Jurkat, Clone E6-1 (cell line): ENCODE measurements around the gene IRX3.
"Not testable (repeated sequence)": the region's sequence is repeated elsewhere in the genome, so short reads cannot be mapped to it uniquely, and the experiment has no call there.

Experiments used
- DNase-seq: peaks from one replicate; pipeline ENCODE4 v3.0.0-alpha.2; 2011; ENCODE audit warnings: low read depth, low spot score
- H3K4me3 ChIP-seq: 2 replicates; pipeline ENCODE4 v1.5.1; 2011; ENCODE audit warnings: mild to moderate bottlenecking, low read length, control low read depth, moderate library complexity

The IRX3 gene

DNA sequence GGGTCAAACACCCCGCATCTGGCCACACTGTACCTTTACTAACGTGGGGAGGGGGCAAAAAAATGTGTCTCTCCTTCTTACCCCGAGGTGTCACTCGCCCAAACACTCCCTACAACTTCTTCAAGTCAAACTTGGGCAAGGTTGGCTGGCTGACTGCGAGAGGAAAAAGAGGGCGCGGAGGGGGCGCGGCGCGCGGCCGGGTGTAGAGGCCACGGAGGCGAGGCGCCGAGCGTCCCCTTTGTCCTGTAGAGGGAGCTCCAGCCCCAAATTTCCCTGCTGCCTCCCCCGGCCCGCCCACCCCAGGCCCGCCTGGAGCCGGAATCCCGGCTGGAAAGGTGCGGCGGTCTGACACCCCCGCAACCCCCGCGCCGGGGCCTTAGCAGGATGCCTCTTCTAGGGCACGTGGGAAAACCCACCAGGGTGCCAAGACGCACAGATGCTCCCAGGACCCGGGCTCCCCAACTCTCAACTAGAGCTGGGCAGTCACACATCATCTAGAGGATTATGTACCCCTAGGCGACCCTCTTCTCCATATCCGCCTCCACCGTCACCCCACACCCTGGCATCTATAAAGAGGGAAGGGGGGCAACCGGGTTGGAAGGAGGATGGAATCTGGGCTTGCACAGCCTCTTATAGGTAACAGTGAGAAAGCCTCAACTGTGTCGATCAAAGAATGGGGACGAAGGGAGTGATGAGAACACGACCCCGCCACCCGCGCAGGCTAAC lies 4.2 kb downstream of the IRX3 start:
- no peak for DNase-seq
- H3K4me3 ChIP-seq = no peak overlapping the region

DNA sequence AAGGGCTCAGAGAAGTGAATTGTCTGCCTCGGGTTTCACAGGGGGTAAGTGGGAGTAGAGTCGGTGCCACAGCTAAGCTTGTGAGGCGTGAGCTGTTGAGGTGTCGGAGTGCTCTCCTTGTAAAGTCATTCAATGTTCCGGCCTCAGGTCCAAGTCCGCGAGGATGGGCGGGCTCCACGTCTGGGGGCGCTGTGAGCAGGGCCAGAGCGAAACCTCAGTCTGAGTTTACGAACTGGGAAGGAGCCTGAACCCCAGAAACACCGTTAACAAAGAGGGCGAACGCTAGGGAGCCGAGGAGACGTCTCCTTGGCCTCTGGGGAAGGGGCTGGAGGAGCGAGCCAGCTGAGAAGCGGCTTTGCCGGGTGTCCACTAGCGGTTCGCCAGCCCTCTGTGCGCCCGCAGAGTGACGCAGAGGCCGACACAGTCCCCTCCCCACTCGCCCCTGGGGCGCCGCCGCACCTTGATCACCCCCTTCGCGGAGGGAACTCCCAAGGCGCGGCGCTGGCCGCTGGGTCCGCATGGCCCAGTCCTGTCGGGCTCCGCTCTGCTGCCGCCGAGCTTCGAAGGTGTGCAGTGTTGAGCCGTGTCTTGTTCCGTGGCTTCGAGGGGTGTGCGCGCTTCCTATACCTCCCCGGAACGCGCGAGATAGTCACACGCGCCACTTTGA lies 4.9 kb downstream of the IRX3 start:
- DNase-seq = no peak
- no peak overlapping the region for H3K4me3 ChIP-seq

DNA sequence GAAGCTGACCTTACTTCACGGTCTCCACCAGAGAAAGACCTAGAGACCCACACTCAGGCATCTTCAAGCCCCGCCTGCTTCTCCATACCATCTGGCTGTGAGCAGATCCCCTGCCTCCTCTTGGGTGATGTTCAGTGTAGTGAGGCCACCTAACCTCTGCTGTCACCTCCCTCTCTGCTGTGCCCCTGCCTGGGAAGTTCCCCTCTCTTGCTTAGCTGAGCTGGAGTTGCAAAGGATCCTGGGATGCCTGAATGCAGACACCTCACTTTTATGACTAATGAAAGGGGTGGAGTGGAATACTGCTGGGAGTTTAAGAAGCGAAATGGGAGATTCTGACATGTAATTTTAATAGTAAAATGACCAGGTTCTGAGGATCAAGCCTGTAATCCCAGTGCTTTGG lies 5.8 kb downstream of the IRX3 start:
- no peak for DNase-seq
- H3K4me3 ChIP-seq = no peak overlapping the region

DNA sequence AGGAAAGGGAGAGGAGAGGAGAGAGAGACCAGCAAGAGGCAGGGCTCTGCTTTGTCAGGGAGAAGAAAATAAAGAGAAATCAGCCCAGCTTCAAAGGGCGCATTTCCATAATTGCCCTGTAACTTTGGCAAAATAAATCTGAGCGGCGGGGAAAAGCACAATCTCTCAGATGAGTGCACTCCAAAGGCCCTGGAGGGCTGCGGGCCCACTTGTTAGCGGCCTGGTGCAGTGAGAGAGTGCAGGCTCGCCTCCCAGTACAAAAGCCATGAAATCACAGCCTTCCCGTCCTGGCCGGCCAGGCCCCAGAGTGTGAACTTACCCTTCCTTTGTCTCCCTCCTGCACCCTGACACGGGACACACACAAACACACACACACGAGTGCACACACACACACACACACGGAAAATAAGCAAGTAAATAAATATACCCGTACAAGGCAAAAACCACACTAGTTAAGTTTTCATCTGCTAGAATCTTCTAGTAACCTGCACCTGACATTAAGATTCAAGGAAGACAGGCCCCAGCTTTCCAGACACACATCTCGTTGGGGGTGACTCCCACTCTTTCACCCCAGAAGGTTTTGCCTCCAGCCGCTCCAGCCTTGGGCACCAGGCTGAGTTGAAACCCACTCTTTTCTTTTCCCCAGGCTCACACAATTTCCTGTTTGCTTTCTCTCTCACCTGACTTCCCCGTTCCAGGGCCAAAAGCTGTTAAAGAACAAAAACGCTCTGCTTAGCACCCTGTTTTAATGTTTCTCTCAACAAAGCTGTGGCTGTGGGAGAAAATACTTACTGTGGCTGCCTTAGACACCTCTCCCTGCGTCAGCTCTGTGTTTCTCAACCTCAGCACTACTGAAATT lies 8.5 kb downstream of the IRX3 start:
- peak overlapping the region; percentile 5 for H3K4me3 ChIP-seq
- peak; percentile 69 for DNase-seq

DNA sequence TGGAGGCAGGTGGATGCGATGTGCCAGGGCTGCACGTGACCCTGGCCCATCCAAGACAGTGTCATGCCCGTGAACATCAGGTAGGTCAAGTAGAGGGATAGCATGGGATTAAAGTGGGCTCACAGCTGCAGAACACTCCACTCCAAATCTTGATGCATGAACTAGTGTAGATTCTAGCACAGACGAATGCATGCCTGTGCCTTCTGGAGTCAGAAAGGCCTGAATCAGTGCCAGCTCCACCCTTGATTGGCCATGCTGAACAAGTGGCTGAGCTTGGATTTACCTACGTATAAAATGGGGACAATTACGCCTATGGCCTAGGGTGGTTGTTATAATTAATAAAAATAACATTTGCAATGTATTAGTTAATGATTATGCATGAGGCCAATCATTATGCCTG lies 10.6 kb downstream of the IRX3 start:
- H3K4me3 ChIP-seq = no peak overlapping the region
- DNase-seq = no peak

DNA sequence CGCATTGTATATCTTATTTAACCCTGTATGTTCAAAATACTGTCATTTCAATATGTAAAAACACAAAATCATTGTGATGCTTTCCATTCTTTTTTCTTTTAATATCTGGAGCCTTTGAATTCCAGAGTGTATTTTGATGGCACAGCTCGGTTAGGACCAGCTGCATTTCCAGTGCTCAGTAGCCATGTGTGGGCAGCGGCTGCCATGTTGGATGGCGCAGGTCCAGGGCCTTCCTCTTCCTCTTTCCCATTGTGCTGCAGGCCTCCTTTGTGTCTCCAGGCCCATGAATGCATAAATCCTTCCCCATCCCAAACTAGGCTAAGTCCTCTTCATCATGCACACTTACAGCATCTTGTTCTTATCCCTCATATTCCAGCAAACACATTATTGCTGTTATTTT lies 13.0 kb downstream of the IRX3 start:
- DNase-seq = no peak
- H3K4me3 ChIP-seq = no peak overlapping the region

DNA sequence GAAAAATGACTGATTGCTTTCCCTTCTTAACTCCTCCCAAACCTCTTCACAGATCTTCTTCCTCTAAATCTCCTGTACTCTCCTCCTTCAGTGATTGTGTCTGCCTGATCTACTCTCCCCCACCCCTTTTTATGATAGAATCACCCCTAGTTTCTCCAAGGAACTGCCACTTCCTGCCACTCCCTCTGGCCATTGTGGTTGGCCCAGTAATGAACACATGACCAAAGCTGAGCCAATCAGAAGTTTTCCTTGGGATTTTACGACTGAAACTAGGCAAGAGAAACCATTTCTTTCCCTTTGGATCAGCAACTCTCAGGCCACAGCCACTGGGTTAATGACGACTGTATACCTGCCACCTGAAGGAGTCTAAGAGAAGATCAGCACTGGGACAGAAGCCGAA lies 15.9 kb downstream of the IRX3 start:
- DNase-seq = no peak

DNA sequence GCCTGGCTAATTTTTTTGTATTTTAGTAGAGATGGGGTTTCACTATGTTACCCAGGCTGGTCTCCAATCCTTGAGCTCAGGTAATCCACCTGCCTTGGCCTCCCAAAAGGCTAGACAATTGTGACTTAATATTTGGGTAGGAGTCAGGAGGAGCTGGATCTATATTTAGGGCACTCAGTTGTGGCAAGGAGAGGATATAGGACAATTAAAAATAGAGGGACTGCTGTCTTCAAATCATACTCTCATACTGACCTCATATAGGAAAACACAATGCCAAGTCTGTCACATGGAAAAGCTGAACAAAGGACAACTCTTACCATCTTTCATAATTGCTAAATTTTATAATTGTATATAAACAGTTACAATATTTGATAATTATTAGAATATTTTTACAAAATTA lies 17.1 kb downstream of the IRX3 start:
- H3K4me3 ChIP-seq = no peak overlapping the region
- no peak for DNase-seq

More for the DNA sequence above, 15.9 kb downstream of the IRX3 start:
- H3K4me3 ChIP-seq = no peak overlapping the region

DNA sequence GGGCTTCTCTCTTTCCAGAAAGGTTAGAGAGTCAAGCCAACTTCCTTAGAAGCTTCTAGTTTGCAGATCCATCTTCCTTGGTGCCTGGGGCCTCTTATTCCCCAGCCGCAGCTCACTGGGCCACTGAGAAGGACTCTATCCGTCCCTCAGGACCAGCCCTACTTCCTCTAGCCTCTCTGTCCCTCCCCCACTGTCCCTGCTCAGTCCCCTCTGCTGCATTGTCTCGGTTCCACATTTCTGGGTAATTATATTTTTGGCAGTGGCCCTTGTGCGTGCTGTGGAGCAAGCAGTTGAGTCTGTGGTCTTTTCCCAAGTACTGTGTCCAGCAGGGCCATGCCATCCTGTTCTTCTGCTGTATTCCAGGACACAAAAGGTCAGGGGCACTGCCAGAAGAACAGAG lies 17.8 kb downstream of the IRX3 start:
- no peak for DNase-seq

DNA sequence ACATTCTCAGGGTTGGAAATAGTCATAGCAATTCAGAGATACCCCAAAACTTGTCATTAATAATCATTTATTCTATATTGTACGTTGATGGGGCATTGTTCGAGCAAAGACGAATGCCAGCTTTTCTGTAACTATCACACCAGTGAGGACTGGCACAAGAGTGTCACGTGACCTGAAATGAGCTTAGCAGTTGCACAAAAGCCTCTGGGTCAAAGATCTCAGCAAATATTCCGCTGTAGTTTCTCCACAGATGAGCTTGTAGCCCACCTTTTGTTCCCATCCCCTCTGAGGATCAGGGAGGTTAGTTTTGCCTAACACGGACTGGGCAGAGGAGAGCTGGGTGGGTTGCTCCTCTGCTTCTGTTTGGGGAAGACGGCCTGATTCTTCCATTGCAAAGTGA lies 18.2 kb downstream of the IRX3 start:
- no peak for DNase-seq
- H3K4me3 ChIP-seq = no peak overlapping the region

More for the DNA sequence above, 17.8 kb downstream of the IRX3 start:
- H3K4me3 ChIP-seq = no peak overlapping the region

DNA sequence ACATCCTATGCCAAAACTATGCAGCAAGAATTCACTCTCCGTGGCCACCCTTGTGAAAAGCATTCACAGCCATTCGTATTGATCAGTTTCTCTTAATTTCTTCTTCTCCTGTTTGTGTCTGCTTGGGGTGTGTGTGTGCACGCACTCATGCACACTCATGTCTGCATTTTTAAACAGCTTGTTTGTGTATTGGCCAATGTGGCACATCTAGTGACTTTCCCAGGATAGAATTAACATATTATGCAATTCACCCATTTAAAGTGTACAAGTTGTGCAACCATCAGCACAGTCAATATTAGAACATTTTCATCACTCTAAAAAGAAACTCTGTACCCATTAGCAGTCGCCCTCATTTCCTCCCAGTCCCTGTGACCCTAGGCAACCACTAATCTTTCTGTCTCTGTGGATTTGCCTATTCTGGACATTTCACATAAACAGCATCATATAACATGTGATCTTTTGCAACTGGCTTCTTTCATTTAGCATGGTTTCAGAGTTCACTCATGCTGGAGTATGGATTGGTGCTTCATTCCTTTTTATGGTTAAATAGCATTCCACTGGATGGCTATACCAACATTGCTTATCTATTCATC lies 20.1 kb downstream of the IRX3 start:
- no peak for DNase-seq
- no peak overlapping the region for H3K4me3 ChIP-seq

DNA sequence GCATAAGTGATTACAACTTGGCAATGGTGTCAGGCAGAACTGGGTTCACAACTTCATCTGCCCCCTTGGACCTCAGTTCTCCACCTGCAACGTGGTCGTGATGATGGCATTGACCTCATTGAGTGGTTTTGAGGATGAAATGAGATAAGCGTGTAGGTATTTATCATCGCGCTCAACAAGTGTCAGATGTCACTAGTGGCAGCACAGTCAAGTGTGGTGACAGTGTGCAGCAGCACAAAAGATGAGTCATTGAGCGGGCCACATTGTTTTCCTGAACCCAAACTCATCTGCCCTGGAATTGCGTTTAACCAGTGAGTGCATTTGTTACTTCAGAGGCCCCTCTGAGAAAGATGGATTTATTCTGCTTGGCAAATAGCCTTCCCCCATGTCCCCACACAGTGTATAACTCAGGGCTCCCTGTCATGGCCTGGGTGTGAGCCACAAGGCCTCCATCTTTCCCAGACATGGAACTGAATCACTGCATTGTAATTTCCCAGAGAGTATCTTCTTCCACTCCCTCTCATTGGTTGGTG lies 20.9 kb downstream of the IRX3 start:
- DNase-seq = no peak
- no peak overlapping the region for H3K4me3 ChIP-seq

DNA sequence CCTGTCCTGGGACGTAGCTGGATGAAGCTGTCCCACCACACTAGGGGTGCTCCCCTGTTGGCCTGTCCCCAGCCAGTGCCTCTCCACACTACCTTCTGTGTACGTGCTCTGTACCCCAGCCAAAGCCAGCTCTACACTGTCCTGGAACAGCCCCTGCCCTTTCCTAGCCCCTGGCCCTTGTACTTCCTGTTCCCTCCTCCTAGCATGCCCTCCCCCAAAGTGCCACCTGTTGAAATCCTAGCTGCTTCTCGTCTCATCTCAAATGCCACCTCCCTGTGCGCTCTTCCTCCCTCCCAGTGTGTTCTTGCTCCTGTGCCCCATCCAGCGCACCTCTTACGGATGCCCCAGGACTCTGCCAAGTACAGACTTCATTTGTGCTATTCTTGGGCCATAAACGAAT lies 33.5 kb downstream of the IRX3 start:
- DNase-seq = no peak
- no peak overlapping the region for H3K4me3 ChIP-seq

DNA sequence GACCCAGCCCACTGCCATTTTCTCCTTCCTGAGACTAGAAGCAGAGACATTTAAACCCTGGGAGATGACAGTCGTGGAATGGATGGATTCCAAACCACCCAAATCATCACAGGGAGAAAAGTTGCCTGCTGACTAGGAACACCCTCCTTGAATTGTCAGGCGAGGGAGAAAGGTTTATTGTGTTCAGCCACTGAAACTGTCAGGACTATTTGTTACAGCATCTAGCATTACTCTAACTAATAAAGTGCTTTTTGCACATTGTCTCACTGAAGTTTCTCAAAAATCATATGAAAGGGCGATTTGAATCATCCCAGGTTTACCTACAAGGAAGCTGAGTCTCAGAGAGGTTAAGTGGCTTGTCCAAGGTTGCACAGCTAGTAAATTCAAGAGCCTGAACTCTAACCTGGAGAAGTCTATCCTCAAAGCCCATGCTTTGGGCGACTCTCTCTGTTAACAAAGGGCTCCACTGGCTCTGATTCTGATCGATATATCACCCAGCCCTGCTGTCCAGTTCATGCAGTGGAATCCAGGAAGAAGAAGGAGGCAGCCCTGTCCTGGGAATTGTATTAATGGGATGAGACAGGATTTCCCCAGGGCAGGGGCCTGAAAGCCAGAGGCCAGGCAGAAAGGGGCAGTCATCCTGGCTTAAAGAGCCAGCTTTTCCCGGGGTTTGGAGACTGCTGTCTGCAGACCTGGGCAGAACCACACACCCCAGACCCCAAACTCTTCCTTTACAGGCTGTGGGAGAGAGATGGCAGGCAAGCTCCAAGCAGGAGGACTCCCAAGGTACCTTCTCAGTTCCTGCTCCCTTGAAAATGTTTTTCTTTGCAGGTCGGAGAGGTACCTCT lies 37.5 kb downstream of the IRX3 start:
- H3K4me3 ChIP-seq = no peak overlapping the region
- DNase-seq = no peak

DNA sequence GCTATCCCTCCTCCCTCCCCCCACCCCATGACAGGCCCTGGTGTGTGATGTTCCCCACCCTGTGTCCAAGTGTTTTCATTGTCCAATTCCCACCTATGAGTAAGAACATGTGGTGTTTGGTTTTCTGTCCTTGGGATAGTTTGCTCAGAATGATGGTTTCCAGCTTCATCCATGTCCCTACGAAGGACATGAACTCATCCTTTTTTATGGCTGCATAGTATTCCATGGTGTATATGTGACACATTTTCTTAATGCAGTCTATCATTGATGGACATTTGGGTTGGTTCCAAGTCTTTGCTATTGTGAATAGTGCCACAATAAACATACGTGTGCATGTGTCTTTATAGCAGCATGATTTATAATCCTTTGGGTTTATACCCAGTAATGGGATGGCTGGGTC lies 38.9 kb downstream of the IRX3 start:
- DNase-seq, H3K4me3 ChIP-seq: not testable (repeated sequence)

DNA sequence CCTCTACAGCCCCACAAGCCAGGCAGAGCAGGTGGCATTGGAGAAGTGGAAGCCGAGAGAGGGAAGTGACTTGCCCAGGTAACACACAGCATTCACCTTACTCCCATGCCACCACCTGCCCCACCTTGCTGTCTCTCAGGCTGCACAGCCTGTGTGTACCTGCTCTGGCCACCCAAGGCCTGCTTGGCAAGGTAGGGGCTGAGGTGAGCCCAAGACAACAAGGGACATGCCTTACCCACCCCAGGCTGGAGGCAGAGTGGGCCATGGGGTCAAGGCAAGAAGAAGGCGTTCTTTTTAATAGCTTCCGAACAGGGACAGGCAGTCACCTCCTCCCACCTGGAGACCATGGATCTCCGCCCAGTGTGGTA lies 40.1 kb downstream of the IRX3 start:
- no peak for DNase-seq
- H3K4me3 ChIP-seq = no peak overlapping the region

DNA sequence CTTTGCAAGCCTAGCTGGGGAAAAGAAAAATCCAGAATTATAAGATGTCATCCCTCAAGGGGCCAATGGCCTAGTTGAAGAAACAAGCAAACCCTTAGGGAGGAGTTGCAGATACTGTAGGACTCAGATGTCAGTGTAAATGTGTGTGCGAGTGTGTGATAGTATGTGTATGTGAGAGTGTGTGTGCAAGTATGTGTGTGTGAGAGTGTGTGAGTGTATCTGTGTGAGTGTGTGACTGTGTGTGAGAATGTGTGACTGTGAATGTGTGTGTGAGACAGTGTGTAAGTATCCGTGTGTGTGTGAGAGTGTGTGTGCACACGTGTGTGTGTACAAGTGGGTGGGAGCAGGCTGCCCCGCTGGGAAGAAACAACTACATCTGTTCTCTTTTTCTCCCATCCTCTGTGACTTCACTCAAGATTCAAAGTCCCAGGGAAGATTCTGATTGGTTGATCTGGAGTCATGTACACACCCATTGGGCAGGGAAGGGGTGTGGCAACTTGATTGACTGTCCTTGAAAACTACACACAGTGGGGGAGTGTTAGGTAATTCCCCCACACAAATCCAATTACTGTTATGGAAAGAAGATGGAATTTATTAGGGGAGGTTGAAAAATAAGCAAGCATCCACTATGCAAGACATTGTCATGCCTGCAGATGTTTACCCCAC lies 40.7 kb downstream of the IRX3 start:
- DNase-seq = peak; percentile 35
- no peak overlapping the region for H3K4me3 ChIP-seq
